GM12878 (cell line): ENCODE data around the gene BLOC1S2. TPM values are rescaled to one million over a fixed set of nuclear protein-coding genes. Genes with fewer than 3 reads are reported as not detected.

Source experiments
- ASH2L ChIP-seq: fragments of 300-600, 200-600 bp; sonication (generic); IDR thresholded peaks from 2 replicates; pipeline ENCODE4 v1.6.1; 2017; ENCODE audit warnings: low read depth, mild to moderate bottlenecking, borderline replicate concordance
- BCL3 ChIP-seq: IDR thresholded peaks from 2 replicates; pipeline ENCODE4 v1.6.1; 2011; ENCODE audit warnings: borderline replicate concordance, low read depth, mild to moderate bottlenecking, moderate library complexity, low read length; ENCODE audit not compliant: insufficient read depth, poor library complexity, severe bottlenecking
- CHD2 ChIP-seq: IDR thresholded peaks from 2 replicates; pipeline ENCODE4 v1.6.1; 2011; ENCODE audit warnings: low read depth, low read length, improper control_type of control experiment, borderline replicate concordance
- CREB1 ChIP-seq: IDR thresholded peaks from 2 replicates; pipeline ENCODE4 v1.6.1; 2012; ENCODE audit warnings: low read depth, mild to moderate bottlenecking, inconsistent platforms
- CREM ChIP-seq: IDR thresholded peaks from 2 replicates; pipeline ENCODE4 v1.6.1; 2014; ENCODE audit warnings: antibody characterized with exemption, low read depth
- ESRRA ChIP-seq: IDR thresholded peaks from 2 replicates; pipeline ENCODE4 v1.6.1; 2012; ENCODE audit warnings: mild to moderate bottlenecking, low read length, improper control_type of control experiment
- ETV6 ChIP-seq, 2 experiments: fragments of 450-650 bp in 1 of 2; IDR thresholded peaks in 1 of 2; conservative IDR thresholded peaks in 1 of 2; 2 replicates each; pipeline ENCODE4 v1.6.1; 2014; ENCODE audit warnings: antibody characterized with exemption in 1 of 2, borderline replicate concordance in 1 of 2, low read depth in 1 of 2, mild to moderate bottlenecking in 1 of 2, moderate library complexity in 1 of 2
- EZH2 ChIP-seq: IDR thresholded peaks from 2 replicates; pipeline ENCODE4 v1.6.1; 2012; ENCODE audit warnings: low read depth, mild to moderate bottlenecking, control low read depth, inconsistent platforms, low read length, borderline replicate concordance; ENCODE audit not compliant: control insufficient read depth
- GABPA ChIP-seq: IDR thresholded peaks from 2 replicates; pipeline ENCODE4 v1.6.1; 2014; ENCODE audit warnings: antibody characterized with exemption, low read depth, mild to moderate bottlenecking, inconsistent platforms
- GATAD2B ChIP-seq: fragments of 450-650 bp; conservative IDR thresholded peaks from 2 replicates; pipeline ENCODE4 v1.6.1; 2017; ENCODE audit warnings: low read depth, mild to moderate bottlenecking, moderate library complexity
- HDGF ChIP-seq: fragments of 450-650 bp; IDR thresholded peaks from 2 replicates; pipeline ENCODE4 v1.6.1; 2016; ENCODE audit warnings: antibody characterized with exemption
- LARP7 ChIP-seq: fragments of 450-650 bp; IDR thresholded peaks from 2 replicates; pipeline ENCODE4 v1.6.1; 2017; ENCODE audit warnings: mild to moderate bottlenecking
- NFYA ChIP-seq: IDR thresholded peaks from 2 replicates; pipeline ENCODE4 v1.6.1; 2011; ENCODE audit warnings: low read depth, mild to moderate bottlenecking, low read length, improper control_type of control experiment, borderline replicate concordance
- PKNOX1 ChIP-seq: fragments of 450-650 bp; IDR thresholded peaks from 2 replicates; pipeline ENCODE4 v1.6.1; 2016; ENCODE audit warnings: mild to moderate bottlenecking
- RAD21 ChIP-seq: IDR thresholded peaks from 2 replicates; pipeline ENCODE4 v1.6.1; 2011; ENCODE audit warnings: mild to moderate bottlenecking, low read depth, low read length, moderate library complexity; ENCODE audit not compliant: insufficient read depth
- RBBP5 ChIP-seq: fragments of 200-600 bp; sonication (generic); conservative IDR thresholded peaks from 2 replicates; pipeline ENCODE4 v1.6.1; 2016
- RUNX3 ChIP-seq: IDR thresholded peaks from 2 replicates; pipeline ENCODE4 v1.6.1; 2012; ENCODE audit warnings: low read length, inconsistent platforms
- SIN3A ChIP-seq: IDR thresholded peaks from 2 replicates; pipeline ENCODE4 v1.6.1; 2012; ENCODE audit warnings: low read depth, low read length, improper control_type of control experiment
- SIX5 ChIP-seq: IDR thresholded peaks from 2 replicates; pipeline ENCODE4 v1.6.1; 2011; ENCODE audit warnings: mild to moderate bottlenecking, low read depth, low read length, moderate library complexity; ENCODE audit not compliant: severe bottlenecking
- SMAD5 ChIP-seq: IDR thresholded peaks from 2 replicates; pipeline ENCODE4 v1.6.1; 2016; ENCODE audit warnings: antibody characterized with exemption, low read depth
- SREBF1 ChIP-seq: IDR thresholded peaks from 2 replicates; pipeline ENCODE4 v1.6.1; 2012; ENCODE audit warnings: mild to moderate bottlenecking, low read length
- SREBF2 ChIP-seq: IDR thresholded peaks from 2 replicates; pipeline ENCODE4 v1.6.1; 2012; ENCODE audit warnings: mild to moderate bottlenecking, low read length
- TCF12 ChIP-seq: IDR thresholded peaks from 2 replicates; pipeline ENCODE4 v1.6.1; 2011; ENCODE audit warnings: low read depth, mild to moderate bottlenecking, low read length
- TCF7 ChIP-seq: IDR thresholded peaks from 2 replicates; pipeline ENCODE4 v1.6.1; 2014; ENCODE audit warnings: antibody characterized with exemption, borderline replicate concordance
- ZNF622 ChIP-seq: fragments of 450-650 bp; IDR thresholded peaks from 2 replicates; pipeline ENCODE4 v1.6.1; 2017; ENCODE audit warnings: mild to moderate bottlenecking, inconsistent platforms
- polyA plus RNA-seq, 11 experiments: library from polyadenylated mRNA; depleted of rRNA in 4 of 11; unstranded in 6 of 11; stranded (reverse) in 5 of 11; fragments of >200 nt; fragmentation: Nextera tagmentation in 4 of 11; fragmentation: Illumina TruSeq in 1 of 11; extraction: Ambion mirVana in 4 of 11; extraction: Trizol in 1 of 11; gene quantifications; 1 replicate in 1 of 11; 2 replicates in 10 of 11; pipeline versions ENCODE4 v1.2.1 to v1.2.3, GENCODE V29; 2011 to 2016; ENCODE audit warnings: inconsistent platforms in 2 of 11, missing spikeins in 2 of 11, low read depth in 1 of 11
- total RNA-seq, 4 experiments: library from RNA; depleted of rRNA in 3 of 4; stranded (reverse); fragments of >200 nt in 3 of 4; fragmentation: Illumina TruSeq in 1 of 4; extraction: Trizol in 1 of 4; gene quantifications; 2 replicates each; pipeline versions ENCODE4 v1.2.1 to v1.2.3, GENCODE V29; 2013 to 2021

The BLOC1S2 gene
- total and polyA plus RNA-seq, 10 of the 15 experiments (the other 5 are each of a cell fraction or from before 2014, with no cell fraction given), result 58.6 to 164 (median 79.5) TPM

- TF ChIP-seq TCF7 (0 out of 2 replicates have a peak, but pooled peaks have one; percentile 22), CHD2 (no peak), RBBP5 (no peak), PKNOX1 (no peak), RUNX3 (peak; percentile 92), SIX5 (no peak), SIN3A (no peak), EZH2 (no peak), RAD21 (no peak), GATAD2B (no peak), TCF12 (no peak), ASH2L (no peak), SREBF1 (no peak), NFYA (no peak), SMAD5 (no peak), HDGF (no peak), ZNF622 (no peak), SREBF2 (no peak), CREB1 (no peak), ETV6 (conservative IDR thresholded peaks at IDR 0.05 in 1 of 2, IDR thresholded peaks at IDR 0.05 in 1 of 2; ENCODE audit: borderline replicate concordance in 1 of 2, low read depth in 1 of 2) (no peak), LARP7 (no peak), ESRRA (no peak), CREM (peak; percentile 39; the same call in 1 of the 2 replicates), BCL3 (no peak), GABPA (no peak)
Observed at GRCh38 chr10:100238429-100238828, 48.1 kb downstream of the BLOC1S2 start (continued).
